Activated T-helper 1 cell treated with anti-CD3 and anti-CD28 coated beads, Interleukin-12 subunit alpha, Interleukin-12 subunit beta, Interleukin-2, Interleukin-4 antibody, amounts not matched to agents 30 ng/mL and 10 ng/mL and 1 ng/mL, durations not matched to agents 14 hours and 24 hours and 36 hours (primary cell): ENCODE measurements around the gene FGD3. TPM values are rescaled to one million over a fixed set of nuclear protein-coding genes. Genes with fewer than 3 reads are reported as not detected.

ENCODE experiments used
- DNase-seq: peaks from one replicate; pipeline ENCODE4 v3.0.0; 2021; ENCODE audit warnings: low spot score
- H3K27ac Mint-ChIP-seq: one replicate; pipeline ENCODE4 v1.8.0; 2021; ENCODE audit warnings: mild to moderate bottlenecking, mixed read lengths
- H3K27me3 Mint-ChIP-seq: one replicate; pipeline ENCODE4 v1.8.0; 2022; ENCODE audit warnings: mild to moderate bottlenecking, moderate library complexity, mixed read lengths; ENCODE audit not compliant: insufficient read depth
- H3K36me3 Mint-ChIP-seq: one replicate; pipeline ENCODE4 v1.8.0; 2021; ENCODE audit warnings: low read depth, mixed read lengths
- H3K4me1 Mint-ChIP-seq: one replicate; pipeline ENCODE4 v1.8.0; 2021; ENCODE audit warnings: low read depth, mixed read lengths
- H3K4me3 Mint-ChIP-seq: one replicate; pipeline ENCODE4 v1.8.0; 2021; ENCODE audit warnings: mild to moderate bottlenecking, moderate library complexity, mixed read lengths
- H3K9me3 Mint-ChIP-seq: one replicate; pipeline ENCODE4 v1.8.0; 2021; ENCODE audit warnings: mixed read lengths
- intact Hi-C: fragments of 100-400 bp; cut with micrococcal nuclease; formaldehyde crosslinking; loops from one replicate; pipeline ENCODE4 v1.15.1; 2024
- total RNA-seq: library from RNA; stranded (reverse); gene quantifications from 2 replicates; pipeline ENCODE4 v1.2.3, GENCODE V29; 2022

The FGD3 gene
- total RNA-seq, 1 donor from 2014 or later = 43.9 TPM

DNA sequence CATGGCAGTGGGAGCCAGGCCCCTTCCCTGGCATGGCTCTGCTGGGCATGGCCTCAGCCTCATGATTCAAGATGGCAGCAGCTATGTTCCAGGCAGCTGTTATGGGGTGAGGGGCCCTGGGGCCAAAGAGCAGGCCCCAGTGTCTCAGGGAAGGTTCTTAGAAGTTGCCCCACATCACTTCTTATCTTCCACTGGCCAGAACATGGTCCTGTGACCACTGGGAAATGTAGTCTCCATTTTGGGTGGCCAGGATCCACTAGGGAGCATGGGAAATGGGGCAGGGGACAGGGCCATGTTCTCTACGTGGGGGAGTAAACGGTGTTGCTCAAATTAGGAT lies 129.4 kb downstream of the FGD3 start:
- Mint-ChIP-seq H3K27ac (no peak overlapping the region), H3K4me1 (peaks cover 25% of the 10 kb centered on the region), H3K9me3 (no peaks in the 10 kb centered on the region), H3K27me3 (no peaks in the 10 kb centered on the region), H3K36me3 (peaks cover 39% of the 10 kb centered on the region), H3K4me3 (no peak overlapping the region)
- intact Hi-C loops = no loop called here
- no peak for DNase-seq

DNA sequence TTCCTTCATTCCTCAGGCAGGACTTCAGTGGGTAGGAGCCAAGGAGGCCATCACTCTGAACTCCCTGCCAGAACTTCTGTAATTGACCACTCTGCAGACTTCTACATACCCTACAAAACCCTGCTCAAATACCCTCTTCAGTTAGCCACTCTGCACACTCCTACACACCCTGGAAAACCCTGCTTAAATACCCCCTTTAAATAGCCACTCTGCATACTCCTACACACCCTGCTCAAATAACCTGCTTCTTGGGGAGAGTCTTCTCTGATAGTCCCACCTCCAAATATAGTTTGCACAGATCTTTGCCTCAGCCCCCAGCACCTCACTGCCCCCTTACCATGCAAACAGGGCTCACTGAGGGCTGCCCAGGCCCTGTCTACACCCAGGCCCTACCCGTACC lies 130.0 kb downstream of the FGD3 start:
- Mint-ChIP-seq H3K4me3 (no peak overlapping the region), H3K4me1 (peaks cover 28% of the 10 kb centered on the region), H3K27ac (peak overlapping the region; percentile 57), H3K9me3 (no peaks in the 10 kb centered on the region), H3K36me3 (peaks cover 42% of the 10 kb centered on the region), H3K27me3 (no peaks in the 10 kb centered on the region)
- DNase-seq = no peak
- intact Hi-C loops = no loop called here

GRCh38 chr9:93077811-93078210 lies 130.5 kb downstream of the FGD3 start:
- intact Hi-C loops = no loop called here
- H3K9me3 Mint-ChIP-seq = no peaks in the 10 kb centered on the region
- no peak for DNase-seq
- H3K27ac Mint-ChIP-seq = peak overlapping the region; percentile 57
- H3K4me1 Mint-ChIP-seq = peaks cover 32% of the 10 kb centered on the region
- no peak overlapping the region for H3K4me3 Mint-ChIP-seq
- H3K36me3 Mint-ChIP-seq = peaks cover 39% of the 10 kb centered on the region
- H3K27me3 Mint-ChIP-seq = no peaks in the 10 kb centered on the region

DNA sequence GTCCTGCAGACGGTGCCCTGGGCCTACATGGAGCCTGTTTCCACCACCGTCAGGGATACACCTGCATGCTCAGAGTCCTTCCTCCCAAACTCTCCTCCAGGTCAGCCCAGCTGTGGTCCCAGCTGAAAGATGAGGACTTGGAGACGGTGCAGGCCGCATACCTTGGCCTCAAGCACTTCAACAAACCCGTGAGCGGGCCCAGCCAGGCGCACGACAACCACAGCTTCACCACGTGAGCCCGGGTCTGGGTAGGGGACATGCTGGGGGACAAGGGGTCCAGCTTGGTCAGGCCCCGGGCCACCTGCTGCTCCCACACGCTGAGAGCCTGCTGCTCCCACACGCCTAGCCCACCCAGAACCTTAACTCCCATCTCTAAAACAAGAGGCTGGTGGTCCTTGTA lies 132.0 kb downstream of the FGD3 start:
- Mint-ChIP-seq H3K36me3 (peaks cover 44% of the 10 kb centered on the region), H3K9me3 (peaks cover 5% of the 10 kb centered on the region), H3K27ac (no peak overlapping the region), H3K4me1 (peaks cover 41% of the 10 kb centered on the region), H3K27me3 (no peaks in the 10 kb centered on the region), H3K4me3 (no peak overlapping the region)
- no peak for DNase-seq
- intact Hi-C loops = no loop called here

DNA sequence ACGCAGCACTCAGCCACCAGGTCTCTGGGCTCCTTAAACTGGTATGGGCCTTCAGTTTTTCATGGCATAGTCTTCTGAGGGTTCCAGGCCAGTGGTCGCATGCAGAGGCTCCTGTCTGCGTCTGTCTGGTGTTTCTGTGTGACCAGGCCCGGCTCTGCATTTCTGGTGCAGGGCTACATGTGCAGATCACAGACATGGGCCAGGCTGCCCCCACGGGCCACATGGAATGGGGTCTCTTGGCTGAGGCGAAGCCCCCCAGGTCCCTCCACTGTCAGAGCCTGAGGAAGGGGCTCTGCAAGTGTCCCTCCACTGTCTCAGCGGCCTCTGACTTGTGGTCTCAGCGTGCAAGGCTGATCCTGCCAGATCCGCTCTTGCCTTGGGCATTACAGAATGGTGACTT lies 133.1 kb downstream of the FGD3 start:
- H3K36me3 Mint-ChIP-seq = peaks cover 47% of the 10 kb centered on the region

DNA sequence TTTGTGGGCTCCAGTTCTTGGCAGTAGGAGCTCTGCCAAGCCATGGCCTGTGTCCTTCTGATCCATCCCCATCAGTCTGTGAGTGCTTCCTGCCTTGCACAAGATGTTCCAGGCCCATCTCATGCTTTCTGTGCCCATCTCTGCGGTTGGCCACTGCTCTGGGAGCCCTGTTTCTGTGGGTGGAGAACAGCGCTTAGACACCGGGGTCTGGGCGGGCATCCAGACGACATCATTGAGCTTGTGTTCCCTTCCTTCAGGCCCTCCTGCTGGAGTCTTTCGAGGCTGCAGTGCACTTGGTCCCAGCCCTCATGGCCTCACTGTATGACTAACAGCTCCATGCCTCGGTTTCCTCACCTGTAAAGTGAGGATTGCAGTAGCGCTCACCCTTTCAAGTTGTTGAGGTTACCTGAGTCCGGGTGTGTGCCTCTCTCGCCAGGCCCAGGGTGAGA lies 133.8 kb downstream of the FGD3 start:
- intact Hi-C loops = no loop called here
- Mint-ChIP-seq H3K36me3 (peaks cover 53% of the 10 kb centered on the region), H3K27me3 (no peaks in the 10 kb centered on the region), H3K27ac (peak overlapping the region; percentile 74), H3K4me1 (peaks cover 35% of the 10 kb centered on the region), H3K4me3 (no peak overlapping the region), H3K9me3 (peaks cover 5% of the 10 kb centered on the region)
- no peak for DNase-seq

More for the DNA sequence above, 133.1 kb downstream of the FGD3 start:
- Mint-ChIP-seq H3K4me1 (peaks cover 35% of the 10 kb centered on the region), H3K27me3 (no peaks in the 10 kb centered on the region), H3K4me3 (no peak overlapping the region), H3K27ac (peak overlapping the region; percentile 27), H3K9me3 (peaks cover 5% of the 10 kb centered on the region)
- no peak for DNase-seq
- intact Hi-C loops = no loop called here

- peaks cover 5% of the 10 kb centered on the region for H3K9me3 Mint-ChIP-seq
- no peaks in the 10 kb centered on the region for H3K27me3 Mint-ChIP-seq
- intact Hi-C loops = no loop called here
- peaks cover 35% of the 10 kb centered on the region for H3K4me1 Mint-ChIP-seq
- no peak for DNase-seq
- H3K36me3 Mint-ChIP-seq = peaks cover 55% of the 10 kb centered on the region
- H3K27ac Mint-ChIP-seq = peak overlapping the region; percentile 74
- no peak overlapping the region for H3K4me3 Mint-ChIP-seq
Measured at GRCh38 chr9:93081931-93082330, 134.6 kb downstream of the FGD3 start.

GRCh38 chr9:93082841-93083411 lies 135.6 kb downstream of the FGD3 start:
- Mint-ChIP-seq H3K27ac (peak overlapping the region; percentile 58), H3K9me3 (peaks cover 5% of the 10 kb centered on the region), H3K4me3 (no peak overlapping the region), H3K27me3 (no peaks in the 10 kb centered on the region), H3K4me1 (peaks cover 26% of the 10 kb centered on the region), H3K36me3 (peaks cover 51% of the 10 kb centered on the region)
- no peak for DNase-seq
- intact Hi-C loops = loop anchor here (1.0 kb wide), 2 partner anchors 12 to 19 kb away; no protein-coding TSS in a partner anchor

DNA sequence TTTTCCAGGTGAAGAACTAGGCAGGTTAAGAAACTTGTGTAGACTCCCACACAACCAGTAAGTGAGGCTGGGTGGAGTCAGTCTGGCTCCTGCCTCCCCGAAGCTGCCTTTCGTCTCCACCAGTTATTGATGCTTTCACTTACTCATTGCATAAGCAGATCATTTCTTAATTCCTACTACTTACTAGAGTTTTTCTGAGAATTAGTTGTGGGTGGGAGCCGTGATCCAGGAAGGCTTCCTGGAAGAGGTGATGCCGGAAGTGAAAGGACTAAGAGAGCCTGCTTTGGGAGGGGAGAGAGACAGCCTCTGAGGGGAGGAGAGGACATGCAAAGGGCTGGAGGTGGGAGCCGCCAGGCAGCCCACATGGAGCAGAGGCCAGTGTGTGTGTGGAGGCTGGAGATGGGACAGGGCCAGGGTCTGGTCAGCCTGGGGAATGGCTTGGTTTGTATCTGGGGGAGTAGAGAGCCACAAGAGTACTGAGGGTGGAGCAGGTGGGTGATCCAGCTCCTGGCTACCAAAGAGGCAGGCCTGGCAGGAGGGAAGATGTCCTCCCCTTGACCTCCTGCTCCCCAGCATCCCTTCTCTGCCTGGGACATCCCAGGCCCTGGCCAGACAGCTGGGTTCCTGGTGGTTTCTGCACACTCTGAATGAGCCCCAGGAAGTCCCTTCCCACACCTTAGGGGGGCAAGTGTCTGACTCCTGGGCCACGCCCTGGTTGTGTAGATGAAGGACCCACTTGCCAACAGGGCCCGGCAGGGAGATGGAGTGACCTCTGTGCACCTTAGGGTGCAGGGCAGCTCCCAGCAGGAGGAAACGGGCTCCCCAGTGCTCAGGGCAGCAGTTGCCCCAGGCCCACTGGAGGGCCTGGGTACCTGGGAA lies 136.5 kb downstream of the FGD3 start:
- H3K4me3 Mint-ChIP-seq = peak overlapping the region; percentile 75
- H3K4me1 Mint-ChIP-seq = peaks cover 29% of the 10 kb centered on the region
- intact Hi-C loops = loop anchor here (1.0 kb wide), 2 partner anchors 11 to 20 kb away; no protein-coding TSS in a partner anchor
- H3K36me3 Mint-ChIP-seq = peaks cover 55% of the 10 kb centered on the region
- H3K9me3 Mint-ChIP-seq = peaks cover 5% of the 10 kb centered on the region
- peak overlapping the region; percentile 97 for H3K27ac Mint-ChIP-seq
- H3K27me3 Mint-ChIP-seq = no peaks in the 10 kb centered on the region
- no peak for DNase-seq

- Mint-ChIP-seq H3K9me3 (peaks cover 5% of the 10 kb centered on the region), H3K36me3 (peaks cover 57% of the 10 kb centered on the region), H3K4me3 (no peak overlapping the region), H3K27ac (no peak overlapping the region), H3K27me3 (no peaks in the 10 kb centered on the region), H3K4me1 (peaks cover 36% of the 10 kb centered on the region)
- DNase-seq = no peak
- intact Hi-C loops = no loop called here
Measured at GRCh38 chr9:93084471-93084881, 137.2 kb downstream of the FGD3 start.

GRCh38 chr9:93085676-93086075 lies 138.4 kb downstream of the FGD3 start:
- Mint-ChIP-seq H3K4me1 (peaks cover 47% of the 10 kb centered on the region), H3K4me3 (no peak overlapping the region), H3K27me3 (no peaks in the 10 kb centered on the region), H3K9me3 (peaks cover 15% of the 10 kb centered on the region), H3K27ac (peak overlapping the region; percentile 71), H3K36me3 (peaks cover 62% of the 10 kb centered on the region)
- DNase-seq = no peak
- intact Hi-C loops = no loop called here
